Heart right ventricle (tissue), 16 donors: ENCODE measurements around the gene NCAM2. TPM values are rescaled to one million over a fixed set of nuclear protein-coding genes. Genes with fewer than 3 reads are reported as not detected.

Experiments
- ATAC-seq, 8 donors: fragments of 200-7000 bp; cut with Tn5 transposase; one replicate each; pipeline ENCODE4 v1.9.1; 2020; ENCODE audit warnings: mild to moderate bottlenecking in 8 of 8, moderate library complexity in 8 of 8, moderate number of reproducible peaks in 1 of 8
- DNase-seq, 2 donors: peaks; one replicate each; pipeline ENCODE4 v3.0.0-alpha.2; 2020
- H3K27ac ChIP-seq, 10 donors: fragments of 200-600 bp; sonication (generic) in 2 of 10; one replicate each; pipeline versions ENCODE4 v1.5.0 to v1.8.0; 2020 to 2022; ENCODE audit warnings: mild to moderate bottlenecking in 3 of 10
- H3K27me3 ChIP-seq, 7 donors: fragments of 200-600 bp; one replicate each; pipeline ENCODE4 v1.8.0; 2021 to 2022; ENCODE audit warnings: mild to moderate bottlenecking in 2 of 7
- H3K36me3 ChIP-seq, 9 donors: fragments of 200-600 bp; sonication (generic) in 1 of 9; one replicate each; pipeline versions ENCODE4 v1.5.0 to v1.8.0; 2020 to 2022; ENCODE audit warnings: mild to moderate bottlenecking in 2 of 9
- H3K4me1 ChIP-seq, 9 donors: fragments of 200-600 bp; sonication (generic) in 1 of 9; one replicate each; pipeline versions ENCODE4 v1.5.0 to v1.8.0; 2020 to 2022; ENCODE audit warnings: mild to moderate bottlenecking in 4 of 9
- H3K4me3 ChIP-seq, 10 donors: fragments of 200-600 bp; sonication (generic) in 2 of 10; one replicate each; pipeline versions ENCODE4 v1.5.0 to v1.8.0; 2020 to 2022; ENCODE audit warnings: mild to moderate bottlenecking in 7 of 10, moderate library complexity in 2 of 10
- H3K9me3 ChIP-seq, 11 donors: fragments of 200-600 bp in 10 of 11; sonication (generic) in 2 of 11; one replicate each; pipeline versions ENCODE4 v1.5.0 to v1.8.0; 2013 to 2022; ENCODE audit warnings: mild to moderate bottlenecking in 2 of 11, control low read depth in 1 of 11, moderate library complexity in 1 of 11
- CTCF ChIP-seq, 9 donors: fragments of 200-600 bp; sonication (generic) in 2 of 9; IDR thresholded peaks; one replicate each; pipeline versions ENCODE4 v1.5.0 to v1.8.0; 2021 to 2022; ENCODE audit warnings: antibody characterized with exemption in 9 of 9, mild to moderate bottlenecking in 5 of 9, moderate library complexity in 1 of 9
- WGBS, 2 donors: extraction: QIAGEN DNeasy Blood & Tissue Kit; methylation state at CpG; one replicate each; pipeline ENCODE4 v1.1.7; 2013; ENCODE audit warnings: inconsistent platforms in 1 of 2; 5-methylcytosine and 5-hydroxymethylcytosine counted together
- intact Hi-C, 10 donors: fragments of 100-400 bp; cut with DNase I; formaldehyde crosslinking; loops; one replicate each; pipeline versions ENCODE4 v1.11.1 to v1.14.2; 2022
- polyA plus RNA-seq, 2 donors: library from polyadenylated mRNA; stranded (reverse); fragments of 200-250 nt; gene quantifications; one replicate each; pipeline ENCODE4 v1.2.3, GENCODE V29; 2013
- total RNA-seq, 10 donors: library from RNA; stranded (reverse); fragmentation: NEBNext Ultra II Directional in 3 of 10; extraction: Animal tissue kit (Norgen Biotek cat#: 25700) in 3 of 10; gene quantifications; one replicate each; pipeline versions ENCODE4 v1.2.1 to v1.2.4, GENCODE V29; 2021 to 2023
- donor health status: Arrhythmogenic right ventricular cardiomyopathy.
- donor health status: ischemic (EF 13 %, LVEDD 7.1; RV severe dilation, severe dysfunction).
- donor health status: healthy with polysubstance abuse.
- donor health status: DM: no; HTN: yes; CAD: no.
- donor health status: DM: no; HTN: no; CAD: no.
- donor health status: ischemic (EF 25% LVEDD 6.9; RV normal size, moderate dysfunction).
- donor health status: ischemic (EF 25% LVEDD 5.7; RV mildly dilated, moderate dysfunction).
- donor health status: healthy.
- donor health status: DM: yes; HTN: yes; CAD: no.
- donor health status: Ischemic cardiomyopathy.
- donor health status: ischemic (EF 35%, LVEDD 5.7; RV mildly dilated, moderate dysfunction).
- donor health status: nonischemic (EF 11% LVEDD 7.7; RV severe dilation, severe dysfunction).
- donor health status: DM: yes; HTN: yes; CAD: no.
- donor health status: PGD.
- donor health status: ischemic (EF 29% LVEDD 5.4; RV normal size, mild dysfunction).
- donor health status: nonischemic (EF 23%, LVEDD 6.1; RV moderate dilation, normal function).

NCAM2 gene
- total and polyA plus RNA-seq, 12 donors, result 0.25 to 8.9 (median 3.1) TPM

- H3K4me1 ChIP-seq, result no peaks in the 10 kb centered on the region
- no peak for TF ChIP-seq CTCF (IDR thresholded peaks at IDR 0.05)
Measured at GRCh38 chr21:21241391-21241790, 243.2 kb downstream of the NCAM2 start.

GRCh38 chr21:21246007-21246406, 247.8 kb downstream of the NCAM2 start:
- Histone ChIP-seq H3K9me3 (no peaks in the 10 kb centered on the region), H3K4me3 (no peak overlapping the region), H3K36me3 (no peaks in the 10 kb centered on the region), H3K27ac (no peak overlapping the region), H3K4me1 (no peaks in the 10 kb centered on the region), H3K27me3 (no peaks in the 10 kb centered on the region)
- intact Hi-C loops, result no loop called here
- DNase-seq (no peak), ATAC-seq (no peak)
- 92% methylated on average over 3 of the region's 3 CpGs for WGBS, 2 donors
- no peak for TF ChIP-seq CTCF (IDR thresholded peaks at IDR 0.05)

More at GRCh38 chr21:21241391-21241790, 243.2 kb downstream of the NCAM2 start:
- no peak for DNase-seq
- no peaks in the 10 kb centered on the region for H3K9me3 ChIP-seq
- intact Hi-C loops, result no loop called here
- H3K36me3 ChIP-seq, result no peaks in the 10 kb centered on the region
- H3K27me3 ChIP-seq, result no peaks in the 10 kb centered on the region
- no peak for ATAC-seq
- no peak overlapping the region for H3K27ac ChIP-seq
- H3K4me3 ChIP-seq, result no peak overlapping the region

- WGBS, 2 donors, result 48 to 69% methylated on average over 1 of the region's 1 CpG
- H3K27me3 ChIP-seq, result no peaks in the 10 kb centered on the region
- intact Hi-C loops, result no loop called here
- H3K4me1 ChIP-seq, result no peaks in the 10 kb centered on the region
- no peaks in the 10 kb centered on the region for H3K9me3 ChIP-seq
- ATAC-seq, result no peak
- H3K4me3 ChIP-seq, result no peak overlapping the region
- H3K27ac ChIP-seq, result no peak overlapping the region
- no peak for TF ChIP-seq CTCF (IDR thresholded peaks at IDR 0.05)
- H3K36me3 ChIP-seq, result no peaks in the 10 kb centered on the region
- DNase-seq, result no peak
Measured at GRCh38 chr21:21247424-21247823, 249.2 kb downstream of the NCAM2 start.

- DNase-seq, result no peak
- H3K4me3 ChIP-seq, result no peak overlapping the region
- peaks cover 0 to 22% (median 0%) of the 10 kb centered on the region in 11 donors for H3K9me3 ChIP-seq
- H3K4me1 ChIP-seq, result no peaks in the 10 kb centered on the region
- WGBS, 2 donors, result 37 to 47% methylated on average over 1 of the region's 1 CpG
- H3K36me3 ChIP-seq, result no peaks in the 10 kb centered on the region
- no peaks in the 10 kb centered on the region for H3K27me3 ChIP-seq
- no peak overlapping the region for H3K27ac ChIP-seq
- TF ChIP-seq CTCF (IDR thresholded peaks at IDR 0.05), result no peak
- no peak for ATAC-seq
- intact Hi-C loops, result no loop called here
Measured at GRCh38 chr21:21262048-21262447, 263.8 kb downstream of the NCAM2 start.
